K562 (cell line): ENCODE results near the gene SLC6A4. TPM values are rescaled to one million over a fixed set of nuclear protein-coding genes. Genes with fewer than 3 reads are reported as not detected.

Experiments used
- ATAC-seq: fragments of 200-7000 bp; cut with Tn5 transposase; 3 replicates; pipeline ENCODE4 v1.9.1; 2020; ENCODE audit warnings: moderate library complexity
- BruUV-seq: library from RNA; stranded (reverse); fragments of 400-500 nt; replicated peaks from 2 replicates; lab custom pipeline; 2021; lab: Mats Ljungman, UMichigan
- CTCF ChIA-PET: fragments of 300-600 bp; formaldehyde crosslinking; extraction: SDS; loops from one replicate; lab custom pipeline; 2021; ENCODE audit warnings: low intra/inter-chr PET ratio; lab: Yijun Ruan, JAX
- POLR2A ChIA-PET: fragments of 300-600, 350-650 bp; sonication (Branson Sonifier 250); formaldehyde crosslinking; extraction: SDS; loops from one replicate; lab custom pipeline; 2021; ENCODE audit warnings: antibody characterized with exemption, inconsistent platforms; lab: Yijun Ruan, JAX
- DNase-seq, 4 experiments: peaks; one replicate each; pipeline versions ENCODE4 v3.0.0 to v3.0.0-alpha.2; 2011 to 2018; ENCODE audit warnings: low spot score in 3 of 4, mixed read lengths in 3 of 4; ENCODE audit errors: extremely low read depth in 1 of 4
- FAIRE-seq: peaks from 2 replicates; lab custom pipeline; 2011; peaks lifted over from hg19 to GRCh38; lab: Jason Lieb, UNC
- H2AFZ ChIP-seq: 2 replicates; pipeline ENCODE4 v1.6.0; 2011; ENCODE audit warnings: low read depth, low read length, control low read depth, inconsistent platforms
- H3K27ac ChIP-seq: fragments of 200-600 bp; 3 replicates; pipeline ENCODE4 v1.8.0; 2011; ENCODE audit warnings: low read depth, mild to moderate bottlenecking, control low read depth, inconsistent platforms, low read length, moderate library complexity, mixed read lengths; ENCODE audit errors: extremely low read depth
- H3K27me3 ChIP-seq, 2 experiments: fragments of 300-600 bp in 1 of 2; 2 replicates in 1 of 2; 3 replicates in 1 of 2; pipeline versions ENCODE4 v1.6.0 to v1.8.0; 2011; ENCODE audit warnings: inconsistent platforms in 2 of 2, low read length in 2 of 2, mild to moderate bottlenecking in 1 of 2, mixed read lengths in 1 of 2, moderate library complexity in 1 of 2; ENCODE audit not compliant: control insufficient read depth in 2 of 2, insufficient read depth in 2 of 2
- H3K36me3 ChIP-seq: fragments of 300-600 bp; 3 replicates; pipeline ENCODE4 v1.8.0; 2011; ENCODE audit warnings: mild to moderate bottlenecking, low read length, inconsistent platforms; ENCODE audit not compliant: control insufficient read depth, insufficient read depth
- H3K4me1 ChIP-seq, 2 experiments: fragments of 200-600 bp in 1 of 2; replicated peaks in 1 of 2; 2 replicates in 1 of 2; 3 replicates in 1 of 2; pipeline versions ENCODE4 v1.5.1 to v1.8.0; 2011; ENCODE audit warnings: inconsistent platforms in 2 of 2, low read length in 2 of 2, mild to moderate bottlenecking in 1 of 2, mixed read lengths in 1 of 2, moderate library complexity in 1 of 2; ENCODE audit not compliant: control insufficient read depth in 2 of 2, insufficient read depth in 2 of 2
- H3K4me2 ChIP-seq: 2 replicates; pipeline ENCODE4 v1.6.1; 2011; ENCODE audit warnings: low read length, control low read depth, inconsistent platforms, mixed read lengths; ENCODE audit not compliant: insufficient read depth
- H3K4me3 ChIP-seq: fragments of 200-600 bp; sonication (generic), shearing (Covaris generic); 2 replicates; pipeline ENCODE4 v1.5.1; 2016; ENCODE audit warnings: control low read depth, inconsistent platforms
- H3K79me2 ChIP-seq: fragments of 200-600 bp; 3 replicates; pipeline ENCODE4 v1.8.0; 2011; ENCODE audit warnings: low read length, inconsistent platforms; ENCODE audit not compliant: control insufficient read depth, insufficient read depth
- H3K9ac ChIP-seq, 2 experiments: 2 replicates each; pipeline versions ENCODE4 v1.6.0 to v1.6.1; 2011; ENCODE audit warnings: low read depth in 2 of 2, low read length in 2 of 2, control low read depth in 1 of 2, inconsistent platforms in 1 of 2, mild to moderate bottlenecking in 1 of 2, mixed read lengths in 1 of 2; ENCODE audit not compliant: insufficient read depth in 1 of 2
- H3K9me1 ChIP-seq: one replicate; pipeline ENCODE4 v1.6.0; 2011; ENCODE audit warnings: inconsistent platforms, mild to moderate bottlenecking, low read length, moderate library complexity; ENCODE audit not compliant: control insufficient read depth, insufficient read depth
- H3K9me3 ChIP-seq: replicated peaks from 2 replicates; pipeline ENCODE4 v1.5.1; 2011; ENCODE audit warnings: low read depth, low read length, inconsistent platforms; ENCODE audit not compliant: control insufficient read depth, insufficient read depth
- H4K20me1 ChIP-seq: replicated peaks from 2 replicates; pipeline ENCODE4 v1.6.1; 2011; ENCODE audit warnings: low read length, inconsistent platforms, mixed read lengths; ENCODE audit not compliant: control insufficient read depth, insufficient read depth
- EP300 ChIP-seq: IDR thresholded peaks from 2 replicates; pipeline ENCODE4 v1.6.1; 2012; ENCODE audit warnings: low read length, improper control_type of control experiment
- GTF2E2 ChIP-seq: fragments of 200-800 bp; sonication (Bioruptor generic); IDR thresholded peaks from 2 replicates; pipeline ENCODE4 v1.6.1; 2016; ENCODE audit warnings: missing genetic modification characterization, missing compliant biosample characterization
- NFATC3 ChIP-seq: fragments of 450-650 bp; IDR thresholded peaks from 2 replicates; pipeline ENCODE4 v1.6.1; 2017; ENCODE audit warnings: mild to moderate bottlenecking
- NRF1 ChIP-seq, 2 experiments: fragments of 450-650 bp; IDR thresholded peaks in 1 of 2; conservative IDR thresholded peaks in 1 of 2; 2 replicates each; pipeline ENCODE4 v1.6.1; 2014; ENCODE audit warnings: mild to moderate bottlenecking in 2 of 2
- SMARCE1 ChIP-seq: fragments of 450-650 bp; IDR thresholded peaks from 2 replicates; pipeline ENCODE4 v1.7.1; 2016; ENCODE audit warnings: mild to moderate bottlenecking
- XRCC5 ChIP-seq: fragments of 200-400 bp; formaldehyde crosslinking; IDR thresholded peaks from 2 replicates; pipeline ENCODE4 v1.6.1; 2017; ENCODE audit warnings: low read depth, mild to moderate bottlenecking, low read length
- ZFP36 ChIP-seq: fragments of 150-350 bp; IDR thresholded peaks from 2 replicates; pipeline ENCODE4 v1.6.1; 2018; ENCODE audit warnings: low read length, low read depth; ENCODE audit not compliant: partially characterized antibody
- WGBS: fragments of 100-300 bp; shearing (Covaris generic); methylation state at CpG from one replicate; pipeline ENCODE4 v1.1.6; 2016; ENCODE audit warnings: low coverage, mixed read lengths; ENCODE audit not compliant: insufficient coverage; ENCODE audit errors: missing lambda C conversion rate; 5-methylcytosine and 5-hydroxymethylcytosine counted together
- in situ Hi-C: fragments of 300-500 bp; cut with MboI; formaldehyde crosslinking; loops from 4 replicates; pipeline ENCODE4 v1.15.0; 2018; ENCODE audit warnings: inconsistent platforms, mixed read lengths
- intact Hi-C: fragments of 100-400 bp; cut with micrococcal nuclease; formaldehyde crosslinking; loops from 2 replicates; pipeline ENCODE4 v1.14.2; 2022
- polyA plus RNA-seq, 8 experiments: library from polyadenylated mRNA; depleted of rRNA in 4 of 8; stranded (reverse) in 5 of 8; unstranded in 3 of 8; fragments of >200 nt; fragmentation: Nextera tagmentation in 2 of 8; fragmentation: Illumina TruSeq in 1 of 8; extraction: Ambion mirVana in 2 of 8; extraction: Trizol in 1 of 8; gene quantifications; 2 replicates each; pipeline versions ENCODE4 v1.2.1 to v1.2.3, GENCODE V29; 2011 to 2014; ENCODE audit warnings: inconsistent platforms in 1 of 8, missing spikeins in 1 of 8
- total RNA-seq, 7 experiments: library from RNA; depleted of rRNA in 6 of 7; stranded (reverse); fragments of >200 nt in 6 of 7; fragmentation: Illumina TruSeq in 2 of 7; extraction: Trizol in 2 of 7; gene quantifications; 2 replicates each; pipeline versions ENCODE4 v1.2.1 to v1.2.3, GENCODE V29; 2011 to 2021; ENCODE audit warnings: low replicate concordance in 1 of 7
- TF ChIP-seq, protein P1 (sequence below): sonication (generic); formaldehyde crosslinking; IDR thresholded peaks from 2 replicates; pipeline ENCODE4 v1.5.0; 2020; ENCODE audit warnings: missing genetic modification reagents
- TF ChIP-seq, protein P2 (sequence below): sonication (generic); formaldehyde crosslinking; IDR thresholded peaks from 2 replicates; pipeline ENCODE4 v1.8.0; 2022; ENCODE audit warnings: missing genetic modification reagents, mild to moderate bottlenecking, borderline replicate concordance
- TF ChIP-seq, protein P3 (sequence below): fragments of 250-450 bp; sonication (Bioruptor Pico); IDR thresholded peaks from 2 replicates; pipeline ENCODE4 v1.4.0; 2020

The SLC6A4 gene
- total and polyA plus RNA-seq, 9 of the 15 experiments (the other 6 are each of a cell fraction or from before 2014, with no cell fraction given): 0.05 to 0.09 (median 0.07) TPM; not detected in 6

DNA sequence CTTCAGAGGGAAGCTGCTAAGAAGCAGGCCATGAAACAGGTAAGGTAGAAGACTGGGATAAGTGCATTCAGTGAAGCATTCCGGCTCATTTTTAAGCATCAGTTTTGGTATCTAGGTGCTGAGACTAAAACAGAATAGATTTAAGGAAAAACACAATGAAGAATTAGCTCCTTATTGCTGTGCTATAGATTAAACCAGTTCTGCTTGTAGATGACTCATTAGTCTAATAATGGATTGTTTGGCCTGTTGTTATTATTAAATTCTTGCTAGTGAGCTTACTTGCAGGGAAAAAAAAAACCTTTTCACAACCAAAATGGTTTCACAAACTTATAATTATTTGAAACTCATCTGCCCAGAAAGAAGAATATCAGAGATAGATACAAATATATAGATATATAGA lies 62.9 kb downstream of the SLC6A4 start:
- TF ChIP-seq, protein P1, sequence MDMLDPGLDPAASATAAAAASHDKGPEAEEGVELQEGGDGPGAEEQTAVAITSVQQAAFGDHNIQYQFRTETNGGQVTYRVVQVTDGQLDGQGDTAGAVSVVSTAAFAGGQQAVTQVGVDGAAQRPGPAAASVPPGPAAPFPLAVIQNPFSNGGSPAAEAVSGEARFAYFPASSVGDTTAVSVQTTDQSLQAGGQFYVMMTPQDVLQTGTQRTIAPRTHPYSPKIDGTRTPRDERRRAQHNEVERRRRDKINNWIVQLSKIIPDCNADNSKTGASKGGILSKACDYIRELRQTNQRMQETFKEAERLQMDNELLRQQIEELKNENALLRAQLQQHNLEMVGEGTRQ (CRISPR knock-in tag): no peak
- TF ChIP-seq SMARCE1 (no peak), NRF1 (conservative IDR thresholded peaks at IDR 0.05 in 1 of 2, IDR thresholded peaks at IDR 0.05 in 1 of 2) (no peak), ZFP36 (no peak), XRCC5 (no peak), EP300 (no peak), GTF2E2 (no peak), NFATC3 (no peak)
- TF ChIP-seq, protein P2, sequence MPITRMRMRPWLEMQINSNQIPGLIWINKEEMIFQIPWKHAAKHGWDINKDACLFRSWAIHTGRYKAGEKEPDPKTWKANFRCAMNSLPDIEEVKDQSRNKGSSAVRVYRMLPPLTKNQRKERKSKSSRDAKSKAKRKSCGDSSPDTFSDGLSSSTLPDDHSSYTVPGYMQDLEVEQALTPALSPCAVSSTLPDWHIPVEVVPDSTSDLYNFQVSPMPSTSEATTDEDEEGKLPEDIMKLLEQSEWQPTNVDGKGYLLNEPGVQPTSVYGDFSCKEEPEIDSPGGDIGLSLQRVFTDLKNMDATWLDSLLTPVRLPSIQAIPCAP (CRISPR knock-in tag): no peak
- TF ChIP-seq, protein P3, sequence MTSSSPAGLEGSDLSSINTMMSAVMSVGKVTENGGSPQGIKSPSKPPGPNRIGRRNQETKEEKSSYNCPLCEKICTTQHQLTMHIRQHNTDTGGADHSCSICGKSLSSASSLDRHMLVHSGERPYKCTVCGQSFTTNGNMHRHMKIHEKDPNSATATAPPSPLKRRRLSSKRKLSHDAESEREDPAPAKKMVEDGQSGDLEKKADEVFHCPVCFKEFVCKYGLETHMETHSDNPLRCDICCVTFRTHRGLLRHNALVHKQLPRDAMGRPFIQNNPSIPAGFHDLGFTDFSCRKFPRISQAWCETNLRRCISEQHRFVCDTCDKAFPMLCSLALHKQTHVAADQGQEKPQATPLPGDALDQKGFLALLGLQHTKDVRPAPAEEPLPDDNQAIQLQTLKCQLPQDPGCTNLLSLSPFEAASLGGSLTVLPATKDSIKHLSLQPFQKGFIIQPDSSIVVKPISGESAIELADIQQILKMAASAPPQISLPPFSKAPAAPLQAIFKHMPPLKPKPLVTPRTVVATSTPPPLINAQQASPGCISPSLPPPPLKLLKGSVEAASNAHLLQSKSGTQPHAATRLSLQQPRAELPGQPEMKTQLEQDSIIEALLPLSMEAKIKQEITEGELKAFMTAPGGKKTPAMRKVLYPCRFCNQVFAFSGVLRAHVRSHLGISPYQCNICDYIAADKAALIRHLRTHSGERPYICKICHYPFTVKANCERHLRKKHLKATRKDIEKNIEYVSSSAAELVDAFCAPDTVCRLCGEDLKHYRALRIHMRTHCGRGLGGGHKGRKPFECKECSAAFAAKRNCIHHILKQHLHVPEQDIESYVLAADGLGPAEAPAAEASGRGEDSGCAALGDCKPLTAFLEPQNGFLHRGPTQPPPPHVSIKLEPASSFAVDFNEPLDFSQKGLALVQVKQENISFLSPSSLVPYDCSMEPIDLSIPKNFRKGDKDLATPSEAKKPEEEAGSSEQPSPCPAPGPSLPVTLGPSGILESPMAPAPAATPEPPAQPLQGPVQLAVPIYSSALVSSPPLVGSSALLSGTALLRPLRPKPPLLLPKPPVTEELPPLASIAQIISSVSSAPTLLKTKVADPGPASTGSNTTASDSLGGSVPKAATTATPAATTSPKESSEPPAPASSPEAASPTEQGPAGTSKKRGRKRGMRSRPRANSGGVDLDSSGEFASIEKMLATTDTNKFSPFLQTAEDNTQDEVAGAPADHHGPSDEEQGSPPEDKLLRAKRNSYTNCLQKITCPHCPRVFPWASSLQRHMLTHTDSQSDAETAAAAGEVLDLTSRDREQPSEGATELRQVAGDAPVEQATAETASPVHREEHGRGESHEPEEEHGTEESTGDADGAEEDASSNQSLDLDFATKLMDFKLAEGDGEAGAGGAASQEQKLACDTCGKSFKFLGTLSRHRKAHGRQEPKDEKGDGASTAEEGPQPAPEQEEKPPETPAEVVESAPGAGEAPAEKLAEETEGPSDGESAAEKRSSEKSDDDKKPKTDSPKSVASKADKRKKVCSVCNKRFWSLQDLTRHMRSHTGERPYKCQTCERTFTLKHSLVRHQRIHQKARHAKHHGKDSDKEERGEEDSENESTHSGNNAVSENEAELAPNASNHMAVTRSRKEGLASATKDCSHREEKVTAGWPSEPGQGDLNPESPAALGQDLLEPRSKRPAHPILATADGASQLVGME (CRISPR knock-in tag): no peak
- TF ChIP-seq, all 486 proteins: peak for 0
- no peak overlapping the region for H3K4me2 ChIP-seq
- ATAC-seq: no peak
- CTCF ChIA-PET: no interaction called here
- POLR2A ChIA-PET: interaction anchor here (0.7 kb wide), 1 partner anchor 695 kb away, joined by 3 read pairs; no protein-coding TSS in a partner anchor
- no peaks in the 10 kb centered on the region for H3K9me3 ChIP-seq
- FAIRE-seq: no peak
- H3K4me3 ChIP-seq: no peak overlapping the region
- peaks cover 16% of the 10 kb centered on the region; the same call in 1 of the 3 replicates for H3K79me2 ChIP-seq
- H3K36me3 ChIP-seq: peaks cover 77% of the 10 kb centered on the region
- H4K20me1 ChIP-seq: no peaks in the 10 kb centered on the region
- in situ Hi-C loops (no loop called here), intact Hi-C loops (no loop called here)
- no peaks in the 10 kb centered on the region for H3K9me1 ChIP-seq
- no peaks in the 10 kb centered on the region for H3K27me3 ChIP-seq
- H3K4me1 ChIP-seq: no peaks in the 10 kb centered on the region
- no peak overlapping the region for H2AFZ ChIP-seq
- 96% methylated on average over 1 of the region's 1 CpG for WGBS
- BruUV-seq: no TSS peak
- DNase-seq: no peak
- no peak overlapping the region for H3K27ac ChIP-seq
- no peak overlapping the region for H3K9ac ChIP-seq
